GM20431 (cell line): Measurements from ENCODE around the gene ADARB2.

Source experiments
- in situ Hi-C: fragments of 300-500 bp; cut with MseI, MboI; formaldehyde crosslinking; loops from one replicate; pipeline ENCODE4 v1.15.0; 2020; ENCODE audit warnings: low sequenced_read_pairs; ENCODE audit not compliant: unreplicated experiment

The ADARB2 gene

GRCh38 chr10:1214071-1214675, 523.2 kb downstream of the ADARB2 start:
- in situ Hi-C loops: no loop called here

- in situ Hi-C loops: no loop called here
Observed at GRCh38 chr10:1213252-1214070, 523.9 kb downstream of the ADARB2 start.

GRCh38 chr10:1212571-1213141, 524.7 kb downstream of the ADARB2 start:
- in situ Hi-C loops: no loop called here

GRCh38 chr10:1211844-1212570, 525.3 kb downstream of the ADARB2 start:
- in situ Hi-C loops: no loop called here

- in situ Hi-C loops: no loop called here
Observed at GRCh38 chr10:1210667-1211066, 526.7 kb downstream of the ADARB2 start.

GRCh38 chr10:1209355-1209979, 527.9 kb downstream of the ADARB2 start:
- in situ Hi-C loops: no loop called here

GRCh38 chr10:1208366-1209311, 528.7 kb downstream of the ADARB2 start:
- in situ Hi-C loops: no loop called here

GRCh38 chr10:1206601-1207000, 530.7 kb downstream of the ADARB2 start:
- in situ Hi-C loops: no loop called here

- in situ Hi-C loops: no loop called here
Observed at GRCh38 chr10:1206101-1206500, 531.2 kb downstream of the ADARB2 start.

- in situ Hi-C loops: no loop called here
Observed at GRCh38 chr10:1205450-1206030, 531.8 kb downstream of the ADARB2 start.

- in situ Hi-C loops: no loop called here
Observed at GRCh38 chr10:1204434-1205326, 532.6 kb downstream of the ADARB2 start.

- in situ Hi-C loops: no loop called here
Observed at GRCh38 chr10:1203704-1204103, 533.6 kb downstream of the ADARB2 start.

GRCh38 chr10:1203216-1203615, 534.1 kb downstream of the ADARB2 start:
- in situ Hi-C loops: no loop called here

GRCh38 chr10:1202343-1202742, 535.0 kb downstream of the ADARB2 start:
- in situ Hi-C loops: no loop called here

- in situ Hi-C loops: no loop called here
Observed at GRCh38 chr10:1200866-1201807, 536.2 kb downstream of the ADARB2 start.

- in situ Hi-C loops: no loop called here
Observed at GRCh38 chr10:1199897-1200721, 537.2 kb downstream of the ADARB2 start.
